Aorta (tissue), 5 donors: ENCODE measurements around the gene CDH2. TPM values are rescaled to one million over a fixed set of nuclear protein-coding genes. Genes with fewer than 3 reads are reported as not detected.

ENCODE experiments used
- ATAC-seq: fragments of 200-7000 bp; cut with Tn5 transposase; one replicate; pipeline ENCODE4 v1.9.1; 2022; ENCODE audit warnings: moderate library complexity; ENCODE audit not compliant: low FRiP score
- DNase-seq, 2 donors: peaks; one replicate each; pipeline ENCODE4 v3.0.0-alpha.2; 2020
- H3K27ac ChIP-seq, 2 donors: one replicate each; pipeline ENCODE4 v1.5.1; 2013; ENCODE audit warnings: low read length in 2 of 2, mild to moderate bottlenecking in 2 of 2, moderate library complexity in 2 of 2, control low read depth in 1 of 2, inconsistent platforms in 1 of 2, low read depth in 1 of 2
- H3K27me3 ChIP-seq, 2 donors: one replicate each; pipeline ENCODE4 v1.6.1; 2013; ENCODE audit warnings: control low read depth in 1 of 2, low read length in 1 of 2, mild to moderate bottlenecking in 1 of 2, moderate library complexity in 1 of 2; ENCODE audit not compliant: insufficient read depth in 2 of 2, control insufficient read depth in 1 of 2
- H3K36me3 ChIP-seq, 2 donors: one replicate each; pipeline ENCODE4 v1.6.1; 2013; ENCODE audit warnings: control low read depth in 1 of 2, low read length in 1 of 2, mild to moderate bottlenecking in 1 of 2; ENCODE audit not compliant: insufficient read depth in 2 of 2, control insufficient read depth in 1 of 2
- H3K4me1 ChIP-seq, 2 donors: one replicate each; pipeline ENCODE4 v1.6.1; 2013; ENCODE audit warnings: low read length in 2 of 2, control low read depth in 1 of 2, mild to moderate bottlenecking in 1 of 2, moderate library complexity in 1 of 2; ENCODE audit not compliant: insufficient read depth in 2 of 2, control insufficient read depth in 1 of 2
- H3K4me3 ChIP-seq, 2 donors: one replicate each; pipeline ENCODE4 v1.5.1; 2013; ENCODE audit warnings: low read length in 2 of 2, control low read depth in 1 of 2, mild to moderate bottlenecking in 1 of 2
- H3K9me3 ChIP-seq: one replicate; pipeline ENCODE4 v1.6.1; 2013; ENCODE audit warnings: mild to moderate bottlenecking, low read length; ENCODE audit not compliant: control insufficient read depth
- WGBS, 2 donors: extraction: QIAGEN DNeasy Blood & Tissue Kit; methylation state at CpG; one replicate each; pipeline ENCODE4 v1.1.7; 2013; 5-methylcytosine and 5-hydroxymethylcytosine counted together
- intact Hi-C, 2 donors: fragments of 100-400 bp; cut with DNase I; formaldehyde crosslinking; loops; one replicate each; pipeline versions ENCODE4 v1.14.2 to v1.15.0; 2022
- polyA plus RNA-seq, 2 donors: library from polyadenylated mRNA; stranded (reverse); fragments of 200-250 nt; gene quantifications; one replicate each; pipeline ENCODE4 v1.2.3, GENCODE V29; 2013
- total RNA-seq, 2 donors: library from RNA; stranded (reverse); fragmentation: NEBNext Ultra II Directional; extraction: Animal tissue kit (Norgen Biotek cat#: 25700); gene quantifications; one replicate each; pipeline ENCODE4 v1.2.1, GENCODE V29; 2021
- donor health status: healthy with polysubstance abuse.
- donor health status: Bipolar disorder and iron deficiency.
- donor health status: DM: no; HTN: no; CAD: no.
- donor health status: DM: no; HTN: no; CAD: no.
- donor health status: DM: yes; HTN: yes; CAD: no.

Gene CDH2
- total and polyA plus RNA-seq, 4 donors: 6.9 to 13.9 (median 11.4) TPM

GRCh38 chr18:28189400-28190239, 12.7 kb upstream of the CDH2 start:
- intact Hi-C loops: loop anchor here (5.0 to 10.0 kb wide), 4 partner anchors 378 to 585 kb away; no protein-coding TSS in a partner anchor

GRCh38 chr18:28185121-28185520, 8.2 kb upstream of the CDH2 start:
- H3K36me3 ChIP-seq: no peaks in the 10 kb centered on the region
- DNase-seq (no peak), ATAC-seq (no peak)
- intact Hi-C loops: loop anchor here in 1 of 2 donors (5.0 to 10.0 kb wide), 2 partner anchors 500 to 578 kb away; no protein-coding TSS in a partner anchor
- 87 to 88% methylated on average over 3 of the region's 3 CpGs for WGBS, 2 donors
- no peaks in the 10 kb centered on the region for H3K9me3 ChIP-seq
- H3K27ac ChIP-seq: no peak overlapping the region
- peaks cover 0 to 2% of the 10 kb centered on the region in 2 donors for H3K4me1 ChIP-seq
- no peaks in the 10 kb centered on the region for H3K27me3 ChIP-seq
- no peak overlapping the region for H3K4me3 ChIP-seq

More at GRCh38 chr18:28189400-28190239, 12.7 kb upstream of the CDH2 start:
- H3K4me3 ChIP-seq: no peak overlapping the region
- WGBS, 2 donors: 50 to 61% methylated on average over 5 of the region's 5 CpGs
- H3K36me3 ChIP-seq: no peaks in the 10 kb centered on the region
- no peak overlapping the region for H3K27ac ChIP-seq
- no peaks in the 10 kb centered on the region for H3K27me3 ChIP-seq
- ATAC-seq (no peak), DNase-seq (no peak)
- no peaks in the 10 kb centered on the region for H3K9me3 ChIP-seq
- H3K4me1 ChIP-seq: no peaks in the 10 kb centered on the region

GRCh38 chr18:28183418-28184078, 6.6 kb upstream of the CDH2 start:
- intact Hi-C loops: loop anchor here in 1 of 2 donors (10.0 kb wide), 1 partner anchor 499 kb away; no protein-coding TSS in a partner anchor
- Histone ChIP-seq H3K36me3 (no peaks in the 10 kb centered on the region), H3K27ac (no peak overlapping the region), H3K4me1 (peaks cover 0 to 2% of the 10 kb centered on the region in 2 donors), H3K27me3 (no peaks in the 10 kb centered on the region), H3K4me3 (no peak overlapping the region), H3K9me3 (no peaks in the 10 kb centered on the region)
- DNase-seq (no peak), ATAC-seq (no peak)
- 79 to 81% methylated on average over 4 of the region's 4 CpGs for whole genome bisulfite sequencing, 2 donors

GRCh38 chr18:28181616-28182015, 4.7 kb upstream of the CDH2 start:
- ATAC-seq: no peak
- H3K4me3 ChIP-seq: no peak overlapping the region
- no peaks in the 10 kb centered on the region for H3K27me3 ChIP-seq
- peaks cover 0 to 2% of the 10 kb centered on the region in 2 donors for H3K4me1 ChIP-seq
- intact Hi-C loops: loop anchor here in 1 of 2 donors (10.0 kb wide), 1 partner anchor 497 kb away; no protein-coding TSS in a partner anchor
- H3K9me3 ChIP-seq: no peaks in the 10 kb centered on the region
- H3K27ac ChIP-seq: no peak overlapping the region
- WGBS, 2 donors: 81 to 83% methylated on average over 2 of the region's 2 CpGs
- H3K36me3 ChIP-seq: no peaks in the 10 kb centered on the region
- DNase-seq: no peak

GRCh38 chr18:28178720-28179119, 1.8 kb upstream of the CDH2 start:
- H3K4me3 ChIP-seq: peak overlapping the region; percentile 64 to 81
- no peaks in the 10 kb centered on the region for H3K9me3 ChIP-seq
- H3K27me3 ChIP-seq: no peaks in the 10 kb centered on the region
- intact Hi-C loops: no loop called here
- H3K36me3 ChIP-seq: no peaks in the 10 kb centered on the region
- no peak overlapping the region for H3K27ac ChIP-seq
- ATAC-seq (no peak), DNase-seq (no peak)
- WGBS, 2 donors: 22 to 28% methylated on average over 6 of the region's 6 CpGs
- H3K4me1 ChIP-seq: peaks cover 0 to 2% of the 10 kb centered on the region in 2 donors

- no peaks in the 10 kb centered on the region for H3K4me1 ChIP-seq
- no peaks in the 10 kb centered on the region for H3K36me3 ChIP-seq
- peak overlapping the region; percentile 25 to 53 for H3K27ac ChIP-seq
- ATAC-seq (peak; percentile 57), DNase-seq (peak; percentile 52 to 83)
- 0 to 1% methylated on average over 37 to 83 of the region's 83 CpGs for WGBS, 2 donors
- intact Hi-C loops: loop anchor here in 1 of 2 donors (2.0 kb wide), 1 partner anchor 173 kb away; no protein-coding TSS in a partner anchor
- H3K9me3 ChIP-seq: no peaks in the 10 kb centered on the region
- peak overlapping the region; percentile 64 to 81 for H3K4me3 ChIP-seq
- no peaks in the 10 kb centered on the region for H3K27me3 ChIP-seq
Observed at GRCh38 chr18:28177828-28178635, 1.1 kb upstream of the CDH2 start.

GRCh38 chr18:28176698-28176947, 307 bp downstream of the CDH2 start:
- no peaks in the 10 kb centered on the region for H3K27me3 ChIP-seq
- WGBS, 2 donors: 0% methylated on average over 10 to 38 of the region's 38 CpGs
- DNase-seq (no peak), ATAC-seq (peak; percentile 24)
- peak overlapping the region; percentile 64 to 81 for H3K4me3 ChIP-seq
- no peaks in the 10 kb centered on the region for H3K9me3 ChIP-seq
- H3K27ac ChIP-seq: peak overlapping the region in 1 of 2 donors; percentile 56
- no peaks in the 10 kb centered on the region for H3K36me3 ChIP-seq
- no peaks in the 10 kb centered on the region for H3K4me1 ChIP-seq
- intact Hi-C loops: loop anchor here in 1 of 2 donors (2.0 kb wide), 1 partner anchor 172 kb away; no protein-coding TSS in a partner anchor
